GM18507 (cell line): ENCODE data around the gene RPE65.

ENCODE experiments used
- DNase-seq: peaks from one replicate; pipeline ENCODE4 v3.0.0; 2011; ENCODE audit warnings: low read depth; ENCODE audit not compliant: insufficient read length; ENCODE audit errors: extremely low spot score
- FAIRE-seq: peaks from 2 replicates; lab custom pipeline; 2011; peaks lifted over from hg19 to GRCh38; lab: Jason Lieb, UNC

RPE65 gene

GRCh38 chr1:68383092-68383491, 66.7 kb downstream of the RPE65 start:
- DNase-seq, result no peak
- FAIRE-seq, result no peak

- no peak for FAIRE-seq
- DNase-seq, result no peak
Observed at GRCh38 chr1:68379085-68379478, 70.7 kb downstream of the RPE65 start.
